GM12878 (cell line): ENCODE results near the gene MFN2. TPM values are rescaled to one million over a fixed set of nuclear protein-coding genes. Genes with fewer than 3 reads are reported as not detected.

Experiments used
- EZH2 ChIP-seq: IDR thresholded peaks from 2 replicates; pipeline ENCODE4 v1.6.1; 2012; ENCODE audit warnings: low read depth, mild to moderate bottlenecking, control low read depth, inconsistent platforms, low read length, borderline replicate concordance; ENCODE audit not compliant: control insufficient read depth
- HDAC2 ChIP-seq: fragments of 200-600 bp; sonication (generic); IDR thresholded peaks from 2 replicates; pipeline ENCODE4 v1.6.1; 2017
- NFYB ChIP-seq: IDR thresholded peaks from 2 replicates; pipeline ENCODE4 v1.6.1; 2011; ENCODE audit warnings: low read depth, mild to moderate bottlenecking, low read length, improper control_type of control experiment, moderate library complexity; ENCODE audit not compliant: insufficient read depth
- SMAD5 ChIP-seq: IDR thresholded peaks from 2 replicates; pipeline ENCODE4 v1.6.1; 2016; ENCODE audit warnings: antibody characterized with exemption, low read depth
- SREBF2 ChIP-seq: IDR thresholded peaks from 2 replicates; pipeline ENCODE4 v1.6.1; 2012; ENCODE audit warnings: mild to moderate bottlenecking, low read length
- YBX1 ChIP-seq: fragments of 450-650 bp; IDR thresholded peaks from 2 replicates; pipeline ENCODE4 v1.6.1; 2016; ENCODE audit warnings: antibody characterized with exemption
- ZBED1 ChIP-seq: IDR thresholded peaks from 2 replicates; pipeline ENCODE4 v1.6.1; 2016; ENCODE audit warnings: borderline replicate concordance
- polyA plus RNA-seq, 11 experiments: library from polyadenylated mRNA; depleted of rRNA in 4 of 11; unstranded in 6 of 11; stranded (reverse) in 5 of 11; fragments of >200 nt; fragmentation: Nextera tagmentation in 4 of 11; fragmentation: Illumina TruSeq in 1 of 11; extraction: Ambion mirVana in 4 of 11; extraction: Trizol in 1 of 11; gene quantifications; 1 replicate in 1 of 11; 2 replicates in 10 of 11; pipeline versions ENCODE4 v1.2.1 to v1.2.3, GENCODE V29; 2011 to 2016; ENCODE audit warnings: inconsistent platforms in 2 of 11, missing spikeins in 2 of 11, low read depth in 1 of 11
- total RNA-seq, 4 experiments: library from RNA; depleted of rRNA in 3 of 4; stranded (reverse); fragments of >200 nt in 3 of 4; fragmentation: Illumina TruSeq in 1 of 4; extraction: Trizol in 1 of 4; gene quantifications; 2 replicates each; pipeline versions ENCODE4 v1.2.1 to v1.2.3, GENCODE V29; 2013 to 2021
- TF ChIP-seq, protein P1 (sequence below): fragments of 150-350 bp; IDR thresholded peaks from 2 replicates; pipeline ENCODE4 v1.6.1; 2016; ENCODE audit warnings: low read depth, low read length
- TF ChIP-seq, protein P2 (sequence below): IDR thresholded peaks from 2 replicates; pipeline ENCODE4 v1.6.1; 2012; ENCODE audit warnings: low read length, inconsistent platforms
- TF ChIP-seq, protein P3 (sequence below): fragments of 450-650 bp; IDR thresholded peaks from 2 replicates; pipeline ENCODE4 v1.6.1; 2017; ENCODE audit warnings: borderline replicate concordance
- TF ChIP-seq, protein P4 (sequence below): fragments of 450-650 bp; IDR thresholded peaks from 2 replicates; pipeline ENCODE4 v1.6.1; 2016; ENCODE audit warnings: mild to moderate bottlenecking, moderate library complexity, borderline replicate concordance
- TF ChIP-seq, protein P5 (sequence below): fragments of 450-650 bp; IDR thresholded peaks from 2 replicates; pipeline ENCODE4 v1.6.1; 2017; ENCODE audit warnings: mild to moderate bottlenecking, moderate library complexity
- TF ChIP-seq, protein P6 (sequence below): fragments of 150-350 bp; IDR thresholded peaks from 2 replicates; pipeline ENCODE4 v1.6.1; 2014; ENCODE audit warnings: mild to moderate bottlenecking, low read depth, low read length

Gene MFN2
- total and polyA plus RNA-seq, 10 of the 15 experiments (the other 5 are each of a cell fraction or from before 2014, with no cell fraction given) = 5.3 to 64.4 (median 48.1) TPM

DNA sequence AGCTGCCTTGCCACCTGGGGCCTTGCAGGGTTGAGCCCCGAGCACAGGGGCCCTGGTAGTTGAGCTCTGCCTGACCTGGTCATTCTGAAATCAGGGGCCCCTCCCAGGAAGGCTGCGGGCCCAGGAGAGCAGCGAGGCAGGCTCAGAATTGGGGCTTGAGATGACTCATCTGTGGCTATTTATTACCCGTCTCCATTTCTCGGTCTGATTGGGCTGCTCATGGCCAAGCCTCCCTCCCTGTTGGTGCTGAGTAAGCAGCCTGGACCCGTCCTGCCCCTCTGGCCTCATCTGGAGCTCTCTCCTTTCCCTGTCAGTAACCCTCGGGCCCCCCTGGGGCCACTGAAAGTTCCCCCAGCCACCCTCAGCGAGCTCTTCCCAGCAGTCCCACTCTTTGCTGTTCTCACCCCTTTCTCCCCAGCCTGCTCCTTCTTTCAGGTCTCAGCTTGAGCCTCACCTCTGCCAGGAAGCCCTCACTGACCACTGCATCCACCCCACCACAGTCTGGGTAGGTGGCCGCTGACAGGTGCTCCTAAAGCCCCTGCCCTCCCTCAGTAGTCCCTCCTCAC lies 71.8 kb downstream of the MFN2 start (continued):
- TF ChIP-seq, protein P1, sequence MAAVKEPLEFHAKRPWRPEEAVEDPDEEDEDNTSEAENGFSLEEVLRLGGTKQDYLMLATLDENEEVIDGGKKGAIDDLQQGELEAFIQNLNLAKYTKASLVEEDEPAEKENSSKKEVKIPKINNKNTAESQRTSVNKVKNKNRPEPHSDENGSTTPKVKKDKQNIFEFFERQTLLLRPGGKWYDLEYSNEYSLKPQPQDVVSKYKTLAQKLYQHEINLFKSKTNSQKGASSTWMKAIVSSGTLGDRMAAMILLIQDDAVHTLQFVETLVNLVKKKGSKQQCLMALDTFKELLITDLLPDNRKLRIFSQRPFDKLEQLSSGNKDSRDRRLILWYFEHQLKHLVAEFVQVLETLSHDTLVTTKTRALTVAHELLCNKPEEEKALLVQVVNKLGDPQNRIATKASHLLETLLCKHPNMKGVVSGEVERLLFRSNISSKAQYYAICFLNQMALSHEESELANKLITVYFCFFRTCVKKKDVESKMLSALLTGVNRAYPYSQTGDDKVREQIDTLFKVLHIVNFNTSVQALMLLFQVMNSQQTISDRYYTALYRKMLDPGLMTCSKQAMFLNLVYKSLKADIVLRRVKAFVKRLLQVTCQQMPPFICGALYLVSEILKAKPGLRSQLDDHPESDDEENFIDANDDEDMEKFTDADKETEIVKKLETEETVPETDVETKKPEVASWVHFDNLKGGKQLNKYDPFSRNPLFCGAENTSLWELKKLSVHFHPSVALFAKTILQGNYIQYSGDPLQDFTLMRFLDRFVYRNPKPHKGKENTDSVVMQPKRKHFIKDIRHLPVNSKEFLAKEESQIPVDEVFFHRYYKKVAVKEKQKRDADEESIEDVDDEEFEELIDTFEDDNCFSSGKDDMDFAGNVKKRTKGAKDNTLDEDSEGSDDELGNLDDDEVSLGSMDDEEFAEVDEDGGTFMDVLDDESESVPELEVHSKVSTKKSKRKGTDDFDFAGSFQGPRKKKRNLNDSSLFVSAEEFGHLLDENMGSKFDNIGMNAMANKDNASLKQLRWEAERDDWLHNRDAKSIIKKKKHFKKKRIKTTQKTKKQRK = no peak
- TF ChIP-seq ZBED1 (peak; percentile 87; the same call in 1 of the 2 replicates), SMAD5 (no peak), YBX1 (no peak), SREBF2 (no peak), EZH2 (no peak), HDAC2 (no peak), NFYB (peak; percentile 76)
- TF ChIP-seq, protein P2, sequence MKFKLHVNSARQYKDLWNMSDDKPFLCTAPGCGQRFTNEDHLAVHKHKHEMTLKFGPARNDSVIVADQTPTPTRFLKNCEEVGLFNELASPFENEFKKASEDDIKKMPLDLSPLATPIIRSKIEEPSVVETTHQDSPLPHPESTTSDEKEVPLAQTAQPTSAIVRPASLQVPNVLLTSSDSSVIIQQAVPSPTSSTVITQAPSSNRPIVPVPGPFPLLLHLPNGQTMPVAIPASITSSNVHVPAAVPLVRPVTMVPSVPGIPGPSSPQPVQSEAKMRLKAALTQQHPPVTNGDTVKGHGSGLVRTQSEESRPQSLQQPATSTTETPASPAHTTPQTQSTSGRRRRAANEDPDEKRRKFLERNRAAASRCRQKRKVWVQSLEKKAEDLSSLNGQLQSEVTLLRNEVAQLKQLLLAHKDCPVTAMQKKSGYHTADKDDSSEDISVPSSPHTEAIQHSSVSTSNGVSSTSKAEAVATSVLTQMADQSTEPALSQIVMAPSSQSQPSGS = no peak
- TF ChIP-seq, protein P3, sequence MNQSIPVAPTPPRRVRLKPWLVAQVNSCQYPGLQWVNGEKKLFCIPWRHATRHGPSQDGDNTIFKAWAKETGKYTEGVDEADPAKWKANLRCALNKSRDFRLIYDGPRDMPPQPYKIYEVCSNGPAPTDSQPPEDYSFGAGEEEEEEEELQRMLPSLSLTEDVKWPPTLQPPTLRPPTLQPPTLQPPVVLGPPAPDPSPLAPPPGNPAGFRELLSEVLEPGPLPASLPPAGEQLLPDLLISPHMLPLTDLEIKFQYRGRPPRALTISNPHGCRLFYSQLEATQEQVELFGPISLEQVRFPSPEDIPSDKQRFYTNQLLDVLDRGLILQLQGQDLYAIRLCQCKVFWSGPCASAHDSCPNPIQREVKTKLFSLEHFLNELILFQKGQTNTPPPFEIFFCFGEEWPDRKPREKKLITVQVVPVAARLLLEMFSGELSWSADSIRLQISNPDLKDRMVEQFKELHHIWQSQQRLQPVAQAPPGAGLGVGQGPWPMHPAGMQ = no peak
- TF ChIP-seq, protein P4, sequence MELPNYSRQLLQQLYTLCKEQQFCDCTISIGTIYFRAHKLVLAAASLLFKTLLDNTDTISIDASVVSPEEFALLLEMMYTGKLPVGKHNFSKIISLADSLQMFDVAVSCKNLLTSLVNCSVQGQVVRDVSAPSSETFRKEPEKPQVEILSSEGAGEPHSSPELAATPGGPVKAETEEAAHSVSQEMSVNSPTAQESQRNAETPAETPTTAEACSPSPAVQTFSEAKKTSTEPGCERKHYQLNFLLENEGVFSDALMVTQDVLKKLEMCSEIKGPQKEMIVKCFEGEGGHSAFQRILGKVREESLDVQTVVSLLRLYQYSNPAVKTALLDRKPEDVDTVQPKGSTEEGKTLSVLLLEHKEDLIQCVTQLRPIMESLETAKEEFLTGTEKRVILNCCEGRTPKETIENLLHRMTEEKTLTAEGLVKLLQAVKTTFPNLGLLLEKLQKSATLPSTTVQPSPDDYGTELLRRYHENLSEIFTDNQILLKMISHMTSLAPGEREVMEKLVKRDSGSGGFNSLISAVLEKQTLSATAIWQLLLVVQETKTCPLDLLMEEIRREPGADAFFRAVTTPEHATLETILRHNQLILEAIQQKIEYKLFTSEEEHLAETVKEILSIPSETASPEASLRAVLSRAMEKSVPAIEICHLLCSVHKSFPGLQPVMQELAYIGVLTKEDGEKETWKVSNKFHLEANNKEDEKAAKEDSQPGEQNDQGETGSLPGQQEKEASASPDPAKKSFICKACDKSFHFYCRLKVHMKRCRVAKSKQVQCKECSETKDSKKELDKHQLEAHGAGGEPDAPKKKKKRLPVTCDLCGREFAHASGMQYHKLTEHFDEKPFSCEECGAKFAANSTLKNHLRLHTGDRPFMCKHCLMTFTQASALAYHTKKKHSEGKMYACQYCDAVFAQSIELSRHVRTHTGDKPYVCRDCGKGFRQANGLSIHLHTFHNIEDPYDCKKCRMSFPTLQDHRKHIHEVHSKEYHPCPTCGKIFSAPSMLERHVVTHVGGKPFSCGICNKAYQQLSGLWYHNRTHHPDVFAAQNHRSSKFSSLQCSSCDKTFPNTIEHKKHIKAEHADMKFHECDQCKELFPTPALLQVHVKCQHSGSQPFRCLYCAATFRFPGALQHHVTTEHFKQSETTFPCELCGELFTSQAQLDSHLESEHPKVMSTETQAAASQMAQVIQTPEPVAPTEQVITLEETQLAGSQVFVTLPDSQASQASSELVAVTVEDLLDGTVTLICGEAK = no peak
- TF ChIP-seq, protein P5, sequence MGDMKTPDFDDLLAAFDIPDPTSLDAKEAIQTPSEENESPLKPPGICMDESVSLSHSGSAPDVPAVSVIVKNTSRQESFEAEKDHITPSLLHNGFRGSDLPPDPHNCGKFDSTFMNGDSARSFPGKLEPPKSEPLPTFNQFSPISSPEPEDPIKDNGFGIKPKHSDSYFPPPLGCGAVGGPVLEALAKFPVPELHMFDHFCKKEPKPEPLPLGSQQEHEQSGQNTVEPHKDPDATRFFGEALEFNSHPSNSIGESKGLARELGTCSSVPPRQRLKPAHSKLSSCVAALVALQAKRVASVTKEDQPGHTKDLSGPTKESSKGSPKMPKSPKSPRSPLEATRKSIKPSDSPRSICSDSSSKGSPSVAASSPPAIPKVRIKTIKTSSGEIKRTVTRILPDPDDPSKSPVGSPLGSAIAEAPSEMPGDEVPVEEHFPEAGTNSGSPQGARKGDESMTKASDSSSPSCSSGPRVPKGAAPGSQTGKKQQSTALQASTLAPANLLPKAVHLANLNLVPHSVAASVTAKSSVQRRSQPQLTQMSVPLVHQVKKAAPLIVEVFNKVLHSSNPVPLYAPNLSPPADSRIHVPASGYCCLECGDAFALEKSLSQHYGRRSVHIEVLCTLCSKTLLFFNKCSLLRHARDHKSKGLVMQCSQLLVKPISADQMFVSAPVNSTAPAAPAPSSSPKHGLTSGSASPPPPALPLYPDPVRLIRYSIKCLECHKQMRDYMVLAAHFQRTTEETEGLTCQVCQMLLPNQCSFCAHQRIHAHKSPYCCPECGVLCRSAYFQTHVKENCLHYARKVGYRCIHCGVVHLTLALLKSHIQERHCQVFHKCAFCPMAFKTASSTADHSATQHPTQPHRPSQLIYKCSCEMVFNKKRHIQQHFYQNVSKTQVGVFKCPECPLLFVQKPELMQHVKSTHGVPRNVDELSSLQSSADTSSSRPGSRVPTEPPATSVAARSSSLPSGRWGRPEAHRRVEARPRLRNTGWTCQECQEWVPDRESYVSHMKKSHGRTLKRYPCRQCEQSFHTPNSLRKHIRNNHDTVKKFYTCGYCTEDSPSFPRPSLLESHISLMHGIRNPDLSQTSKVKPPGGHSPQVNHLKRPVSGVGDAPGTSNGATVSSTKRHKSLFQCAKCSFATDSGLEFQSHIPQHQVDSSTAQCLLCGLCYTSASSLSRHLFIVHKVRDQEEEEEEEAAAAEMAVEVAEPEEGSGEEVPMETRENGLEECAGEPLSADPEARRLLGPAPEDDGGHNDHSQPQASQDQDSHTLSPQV = 0 out of 2 replicates have a peak, but pooled peaks have one; percentile 63
- TF ChIP-seq, protein P6, sequence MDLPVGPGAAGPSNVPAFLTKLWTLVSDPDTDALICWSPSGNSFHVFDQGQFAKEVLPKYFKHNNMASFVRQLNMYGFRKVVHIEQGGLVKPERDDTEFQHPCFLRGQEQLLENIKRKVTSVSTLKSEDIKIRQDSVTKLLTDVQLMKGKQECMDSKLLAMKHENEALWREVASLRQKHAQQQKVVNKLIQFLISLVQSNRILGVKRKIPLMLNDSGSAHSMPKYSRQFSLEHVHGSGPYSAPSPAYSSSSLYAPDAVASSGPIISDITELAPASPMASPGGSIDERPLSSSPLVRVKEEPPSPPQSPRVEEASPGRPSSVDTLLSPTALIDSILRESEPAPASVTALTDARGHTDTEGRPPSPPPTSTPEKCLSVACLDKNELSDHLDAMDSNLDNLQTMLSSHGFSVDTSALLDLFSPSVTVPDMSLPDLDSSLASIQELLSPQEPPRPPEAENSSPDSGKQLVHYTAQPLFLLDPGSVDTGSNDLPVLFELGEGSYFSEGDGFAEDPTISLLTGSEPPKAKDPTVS = no peak
